HepG2 (cell line): ENCODE results near the gene ENKUR. TPM values are rescaled to one million over a fixed set of nuclear protein-coding genes. Genes with fewer than 3 reads are reported as not detected.

Source experiments
- BCL6 ChIP-seq: IDR thresholded peaks from 2 replicates; pipeline ENCODE4 v1.6.1; 2016; ENCODE audit warnings: missing genetic modification reagents, missing compliant biosample characterization
- CC2D1A ChIP-seq: sonication (generic); formaldehyde crosslinking; IDR thresholded peaks from 2 replicates; pipeline ENCODE4 v1.8.1; 2023; ENCODE audit warnings: mild to moderate bottlenecking, missing genetic modification reagents
- CHD2 ChIP-seq: IDR thresholded peaks from 2 replicates; pipeline ENCODE4 v1.6.1; 2011; ENCODE audit warnings: low read depth, low read length, improper control_type of control experiment
- KDM5B ChIP-seq: sonication (generic); formaldehyde crosslinking; IDR thresholded peaks from 2 replicates; pipeline ENCODE4 v1.4.0; 2020; ENCODE audit warnings: missing genetic modification reagents, mild to moderate bottlenecking, borderline replicate concordance
- PAX8 ChIP-seq: sonication (generic); formaldehyde crosslinking; IDR thresholded peaks from 2 replicates; pipeline ENCODE4 v1.8.0; 2022; ENCODE audit warnings: mild to moderate bottlenecking, missing genetic modification reagents, borderline replicate concordance
- ZNF180 ChIP-seq: sonication (generic); formaldehyde crosslinking; IDR thresholded peaks from 2 replicates; pipeline ENCODE4 v1.4.0; 2020; ENCODE audit warnings: low read depth, missing genetic modification reagents, borderline replicate concordance
- ZNF468 ChIP-seq: sonication (generic); formaldehyde crosslinking; IDR thresholded peaks from 2 replicates; pipeline ENCODE4 v1.8.0; 2022; ENCODE audit warnings: mild to moderate bottlenecking, moderate library complexity, missing genetic modification reagents
- ZNF768 ChIP-seq: sonication (generic); formaldehyde crosslinking; IDR thresholded peaks from 2 replicates; pipeline ENCODE4 v1.4.0; 2020; ENCODE audit warnings: missing genetic modification reagents
- polyA plus RNA-seq, 8 experiments: library from polyadenylated mRNA; depleted of rRNA in 3 of 8; stranded (reverse) in 7 of 8; unstranded in 1 of 8; fragments of >200 nt; fragmentation: Illumina TruSeq in 4 of 8; extraction: Trizol in 4 of 8; gene quantifications; 2 replicates each; pipeline versions ENCODE4 v1.2.1 to v1.2.3, GENCODE V29; 2011 to 2016; ENCODE audit warnings: low read depth in 4 of 8, missing spikeins in 1 of 8, mixed read lengths in 1 of 8; ENCODE audit not compliant: insufficient read depth in 1 of 8
- total RNA-seq, 5 experiments: library from RNA; depleted of rRNA; stranded (reverse); fragments of >200 nt; fragmentation: Illumina TruSeq; extraction: Trizol; gene quantifications; 2 replicates each; pipeline ENCODE4 v1.2.3, GENCODE V29; 2016; ENCODE audit warnings: low read depth in 1 of 5
- TF ChIP-seq, protein P1 (sequence below): sonication (generic); formaldehyde crosslinking; IDR thresholded peaks from 2 replicates; pipeline ENCODE4 v1.5.1; 2020; ENCODE audit warnings: mild to moderate bottlenecking, missing genetic modification reagents, moderate library complexity
- TF ChIP-seq, protein P2 (sequence below): sonication (generic); formaldehyde crosslinking; IDR thresholded peaks from 2 replicates; pipeline ENCODE4 v1.4.0; 2020; ENCODE audit warnings: missing genetic modification reagents, mild to moderate bottlenecking, borderline replicate concordance
- TF ChIP-seq, protein P3 (sequence below): sonication (generic); formaldehyde crosslinking; conservative IDR thresholded peaks from 2 replicates; pipeline ENCODE4 v1.5.0; 2020; ENCODE audit warnings: missing genetic modification reagents

The ENKUR gene
- total and polyA plus RNA-seq, 2 of the 13 experiments (the other 11 are each of a cell fraction or from before 2014, with no cell fraction given) = 0.15 TPM

DNA sequence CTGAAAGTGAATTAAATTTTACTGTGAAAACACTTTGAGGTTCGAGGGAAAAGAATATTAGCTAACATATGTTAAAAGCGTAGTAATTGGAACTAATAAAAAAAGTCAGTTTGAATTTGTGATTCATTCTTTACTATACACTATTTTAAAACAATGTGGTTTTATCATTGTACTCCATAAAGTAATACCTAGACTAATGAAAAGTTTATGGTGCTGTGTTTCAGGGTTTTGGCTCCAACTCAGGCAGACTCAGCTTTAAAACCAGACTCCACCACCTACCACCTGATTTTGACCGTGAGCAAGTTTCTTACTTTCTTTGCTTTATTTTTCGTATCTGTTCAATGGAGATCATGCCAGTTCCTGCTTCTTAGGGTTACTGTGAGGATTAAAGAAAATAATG is 54.4 kb downstream of the ENKUR start (continued):
- TF ChIP-seq, protein P1, sequence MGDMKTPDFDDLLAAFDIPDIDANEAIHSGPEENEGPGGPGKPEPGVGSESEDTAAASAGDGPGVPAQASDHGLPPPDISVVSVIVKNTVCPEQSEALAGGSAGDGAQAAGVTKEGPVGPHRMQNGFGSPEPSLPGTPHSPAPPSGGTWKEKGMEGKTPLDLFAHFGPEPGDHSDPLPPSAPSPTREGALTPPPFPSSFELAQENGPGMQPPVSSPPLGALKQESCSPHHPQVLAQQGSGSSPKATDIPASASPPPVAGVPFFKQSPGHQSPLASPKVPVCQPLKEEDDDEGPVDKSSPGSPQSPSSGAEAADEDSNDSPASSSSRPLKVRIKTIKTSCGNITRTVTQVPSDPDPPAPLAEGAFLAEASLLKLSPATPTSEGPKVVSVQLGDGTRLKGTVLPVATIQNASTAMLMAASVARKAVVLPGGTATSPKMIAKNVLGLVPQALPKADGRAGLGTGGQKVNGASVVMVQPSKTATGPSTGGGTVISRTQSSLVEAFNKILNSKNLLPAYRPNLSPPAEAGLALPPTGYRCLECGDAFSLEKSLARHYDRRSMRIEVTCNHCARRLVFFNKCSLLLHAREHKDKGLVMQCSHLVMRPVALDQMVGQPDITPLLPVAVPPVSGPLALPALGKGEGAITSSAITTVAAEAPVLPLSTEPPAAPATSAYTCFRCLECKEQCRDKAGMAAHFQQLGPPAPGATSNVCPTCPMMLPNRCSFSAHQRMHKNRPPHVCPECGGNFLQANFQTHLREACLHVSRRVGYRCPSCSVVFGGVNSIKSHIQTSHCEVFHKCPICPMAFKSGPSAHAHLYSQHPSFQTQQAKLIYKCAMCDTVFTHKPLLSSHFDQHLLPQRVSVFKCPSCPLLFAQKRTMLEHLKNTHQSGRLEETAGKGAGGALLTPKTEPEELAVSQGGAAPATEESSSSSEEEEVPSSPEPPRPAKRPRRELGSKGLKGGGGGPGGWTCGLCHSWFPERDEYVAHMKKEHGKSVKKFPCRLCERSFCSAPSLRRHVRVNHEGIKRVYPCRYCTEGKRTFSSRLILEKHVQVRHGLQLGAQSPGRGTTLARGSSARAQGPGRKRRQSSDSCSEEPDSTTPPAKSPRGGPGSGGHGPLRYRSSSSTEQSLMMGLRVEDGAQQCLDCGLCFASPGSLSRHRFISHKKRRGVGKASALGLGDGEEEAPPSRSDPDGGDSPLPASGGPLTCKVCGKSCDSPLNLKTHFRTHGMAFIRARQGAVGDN (CRISPR knock-in tag) = no peak
- TF ChIP-seq ZNF180 (CRISPR knock-in tag) = no peak
- no peak for TF ChIP-seq CC2D1A
- TF ChIP-seq KDM5B (CRISPR knock-in tag) = no peak
- TF ChIP-seq, protein P2, sequence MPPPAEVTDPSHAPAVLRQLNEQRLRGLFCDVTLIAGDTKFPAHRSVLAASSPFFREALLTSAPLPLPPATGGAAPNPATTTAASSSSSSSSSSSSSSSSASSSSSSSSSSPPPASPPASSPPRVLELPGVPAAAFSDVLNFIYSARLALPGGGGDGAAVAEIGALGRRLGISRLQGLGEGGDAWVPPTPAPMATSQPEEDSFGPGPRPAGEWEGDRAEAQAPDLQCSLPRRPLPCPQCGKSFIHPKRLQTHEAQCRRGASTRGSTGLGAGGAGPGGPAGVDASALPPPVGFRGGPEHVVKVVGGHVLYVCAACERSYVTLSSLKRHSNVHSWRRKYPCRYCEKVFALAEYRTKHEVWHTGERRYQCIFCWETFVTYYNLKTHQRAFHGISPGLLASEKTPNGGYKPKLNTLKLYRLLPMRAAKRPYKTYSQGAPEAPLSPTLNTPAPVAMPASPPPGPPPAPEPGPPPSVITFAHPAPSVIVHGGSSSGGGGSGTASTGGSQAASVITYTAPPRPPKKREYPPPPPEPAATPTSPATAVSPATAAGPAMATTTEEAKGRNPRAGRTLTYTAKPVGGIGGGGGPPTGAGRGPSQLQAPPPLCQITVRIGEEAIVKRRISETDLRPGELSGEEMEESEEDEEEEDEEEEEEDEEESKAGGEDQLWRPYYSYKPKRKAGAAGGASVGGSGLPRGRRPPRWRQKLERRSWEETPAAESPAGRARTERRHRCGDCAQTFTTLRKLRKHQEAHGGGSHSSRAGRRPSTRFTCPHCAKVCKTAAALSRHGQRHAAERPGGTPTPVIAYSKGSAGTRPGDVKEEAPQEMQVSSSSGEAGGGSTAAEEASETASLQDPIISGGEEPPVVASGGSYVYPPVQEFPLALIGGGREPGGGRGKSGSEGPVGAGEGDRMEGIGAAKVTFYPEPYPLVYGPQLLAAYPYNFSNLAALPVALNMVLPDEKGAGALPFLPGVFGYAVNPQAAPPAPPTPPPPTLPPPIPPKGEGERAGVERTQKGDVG (CRISPR knock-in tag) = no peak
- no peak for TF ChIP-seq ZNF468 (CRISPR knock-in tag)
- no peak for TF ChIP-seq CHD2
- no peak for TF ChIP-seq PAX8
- TF ChIP-seq ZNF768 (CRISPR knock-in tag) = no peak
- TF ChIP-seq, protein P3, sequence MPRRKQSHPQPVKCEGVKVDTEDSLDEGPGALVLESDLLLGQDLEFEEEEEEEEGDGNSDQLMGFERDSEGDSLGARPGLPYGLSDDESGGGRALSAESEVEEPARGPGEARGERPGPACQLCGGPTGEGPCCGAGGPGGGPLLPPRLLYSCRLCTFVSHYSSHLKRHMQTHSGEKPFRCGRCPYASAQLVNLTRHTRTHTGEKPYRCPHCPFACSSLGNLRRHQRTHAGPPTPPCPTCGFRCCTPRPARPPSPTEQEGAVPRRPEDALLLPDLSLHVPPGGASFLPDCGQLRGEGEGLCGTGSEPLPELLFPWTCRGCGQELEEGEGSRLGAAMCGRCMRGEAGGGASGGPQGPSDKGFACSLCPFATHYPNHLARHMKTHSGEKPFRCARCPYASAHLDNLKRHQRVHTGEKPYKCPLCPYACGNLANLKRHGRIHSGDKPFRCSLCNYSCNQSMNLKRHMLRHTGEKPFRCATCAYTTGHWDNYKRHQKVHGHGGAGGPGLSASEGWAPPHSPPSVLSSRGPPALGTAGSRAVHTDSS (CRISPR knock-in tag) = no peak
- TF ChIP-seq BCL6 (CRISPR knock-in tag) = no peak
